Astrocyte of the hippocampus (primary cell): Measurements from ENCODE around the gene C22orf15.
A peak's percentile ranks its signal among the peaks of the same experiment; 100 is the strongest.

ENCODE experiments used
- DNase-seq: peaks from one replicate; pipeline ENCODE4 v3.0.0; 2011; ENCODE audit warnings: low read depth, low spot score

Gene C22orf15

GRCh38 chr22:23750714-23751440, 11.9 kb upstream of the C22orf15 start, which contains the start of gene ZNF70:
ZNF70 (minus strand) TSS chr22:23751112; CDS start chr22:23745140, 5,972 bp downstream.
- DNase-seq: peak; percentile 94

GRCh38 chr22:23751441-23751996, 11.3 kb upstream of the C22orf15 start:
- no peak for DNase-seq

GRCh38 chr22:23752090-23752691, 10.6 kb upstream of the C22orf15 start:
- DNase-seq: no peak

- no peak for DNase-seq
These were observed 10.0 kb upstream of the C22orf15 start for GRCh38 chr22:23752750-23753149.

GRCh38 chr22:23753385-23753784, 9.4 kb upstream of the C22orf15 start:
- DNase-seq: no peak

- no peak for DNase-seq
These were observed 8.4 kb upstream of the C22orf15 start, which contains the start of gene VPREB3 for GRCh38 chr22:23754220-23754919. VPREB3 (minus strand) TSS chr22:23754425; CDS start chr22:23754363, 62 bp downstream.

- DNase-seq: peak; percentile 26
These were observed 7.7 kb upstream of the C22orf15 start for GRCh38 chr22:23754980-23755636.

- no peak for DNase-seq
These were observed 7.1 kb upstream of the C22orf15 start for GRCh38 chr22:23755711-23756110.

- no peak for DNase-seq
These were observed 5.9 kb upstream of the C22orf15 start for GRCh38 chr22:23756891-23757290.

GRCh38 chr22:23759566-23759965, 3.2 kb upstream of the C22orf15 start:
- no peak for DNase-seq

GRCh38 chr22:23760056-23760455, 2.7 kb upstream of the C22orf15 start:
- DNase-seq: no peak

GRCh38 chr22:23763579-23763945, 772 bp downstream of the C22orf15 start:
- no peak for DNase-seq

GRCh38 chr22:23763954-23764353, 1.2 kb downstream of the C22orf15 start:
- DNase-seq: no peak

GRCh38 chr22:23764899-23765881, 2.4 kb downstream of the C22orf15 start:
- no peak for DNase-seq

GRCh38 chr22:23767303-23767672, 4.5 kb downstream of the C22orf15 start:
- no peak for DNase-seq

- DNase-seq: peak; percentile 89
These were observed 5.1 kb downstream of the C22orf15 start, which contains the start of gene CHCHD10 for GRCh38 chr22:23767673-23768548. CHCHD10 (minus strand) TSS chr22:23767972; CDS start chr22:23767874, 98 bp downstream.

- no peak for DNase-seq
These were observed 6.7 kb downstream of the C22orf15 start for GRCh38 chr22:23769321-23769965.

- DNase-seq: no peak
These were observed 9.5 kb downstream of the C22orf15 start for GRCh38 chr22:23772315-23772648.
